Spleen (tissue), 7 donors: ENCODE data around the gene KIAA1549.

Experiments
- POLR2AphosphoS5 ChIP-seq, 3 donors: sonication (generic); formaldehyde crosslinking; IDR thresholded peaks; one replicate each; pipeline ENCODE4 v1.5.1; 2017; ENCODE audit warnings: antibody characterized with exemption in 3 of 3
- TF ChIP-seq, protein P1 (sequence below), 11 experiments: fragments of 200-600 bp in 7 of 11; fragments of 450-650 bp in 4 of 11; sonication (generic) in 4 of 11; IDR thresholded peaks in 8 of 11; conservative IDR thresholded peaks in 3 of 11; 1 replicate in 7 of 11; 2 replicates in 4 of 11; pipeline versions ENCODE4 v1.4.0 to v1.8.0; 2016 to 2021; ENCODE audit warnings: antibody characterized with exemption in 11 of 11, inconsistent platforms in 4 of 11, mild to moderate bottlenecking in 1 of 11
- donor health status: DM: no; HTN: no; CAD: no; lungs with moderate emphysema.
- donor health status: DM: no; HTN: no; CAD: no.
- donor health status: DM: no; HTN: no; CAD: no.

DNA sequence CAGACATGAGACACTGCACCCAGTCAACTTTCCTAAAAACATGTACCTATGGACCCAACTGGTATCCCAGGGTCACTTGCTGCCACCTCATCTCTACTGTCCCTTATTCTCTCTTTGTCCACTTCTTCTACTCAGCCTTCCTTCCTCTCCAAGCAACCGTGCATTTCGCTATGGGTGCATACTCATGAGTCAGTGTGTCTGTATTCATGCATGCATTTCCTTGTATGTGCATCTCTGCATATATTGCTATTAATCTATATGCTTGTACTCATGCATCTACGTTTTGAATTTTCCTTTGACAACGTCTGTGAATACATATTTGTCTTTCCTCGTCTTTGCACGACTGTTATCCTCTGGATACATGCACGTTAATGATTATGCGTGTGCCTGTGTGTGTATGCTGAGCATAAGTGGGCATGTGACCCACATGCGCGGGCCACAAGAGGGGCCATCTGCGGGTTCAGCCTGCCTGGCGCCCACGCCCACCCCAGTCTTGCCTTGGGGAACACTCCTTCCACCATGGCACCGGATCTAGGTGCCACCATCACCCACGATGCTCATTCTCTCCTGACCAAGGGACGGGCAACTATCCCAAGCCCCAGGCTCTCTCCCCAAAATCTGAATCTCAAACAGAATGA, 23.3 kb downstream of the KIAA1549 start:
- TF ChIP-seq, protein P1, sequence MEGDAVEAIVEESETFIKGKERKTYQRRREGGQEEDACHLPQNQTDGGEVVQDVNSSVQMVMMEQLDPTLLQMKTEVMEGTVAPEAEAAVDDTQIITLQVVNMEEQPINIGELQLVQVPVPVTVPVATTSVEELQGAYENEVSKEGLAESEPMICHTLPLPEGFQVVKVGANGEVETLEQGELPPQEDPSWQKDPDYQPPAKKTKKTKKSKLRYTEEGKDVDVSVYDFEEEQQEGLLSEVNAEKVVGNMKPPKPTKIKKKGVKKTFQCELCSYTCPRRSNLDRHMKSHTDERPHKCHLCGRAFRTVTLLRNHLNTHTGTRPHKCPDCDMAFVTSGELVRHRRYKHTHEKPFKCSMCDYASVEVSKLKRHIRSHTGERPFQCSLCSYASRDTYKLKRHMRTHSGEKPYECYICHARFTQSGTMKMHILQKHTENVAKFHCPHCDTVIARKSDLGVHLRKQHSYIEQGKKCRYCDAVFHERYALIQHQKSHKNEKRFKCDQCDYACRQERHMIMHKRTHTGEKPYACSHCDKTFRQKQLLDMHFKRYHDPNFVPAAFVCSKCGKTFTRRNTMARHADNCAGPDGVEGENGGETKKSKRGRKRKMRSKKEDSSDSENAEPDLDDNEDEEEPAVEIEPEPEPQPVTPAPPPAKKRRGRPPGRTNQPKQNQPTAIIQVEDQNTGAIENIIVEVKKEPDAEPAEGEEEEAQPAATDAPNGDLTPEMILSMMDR (IDR thresholded peaks at IDR 0.05 in 8 of 11, conservative IDR thresholded peaks at IDR 0.05 in 3 of 11), result no peak
- no peak for TF ChIP-seq POLR2AphosphoS5 (IDR thresholded peaks at IDR 0.05)
